Measurements from ENCODE around the gene SLC25A43.

The SLC25A43 gene

GRCh38 chrX:119501511-119502148 is 102.5 kb downstream of the SLC25A43 start:
- no peak for DNase-seq

DNA sequence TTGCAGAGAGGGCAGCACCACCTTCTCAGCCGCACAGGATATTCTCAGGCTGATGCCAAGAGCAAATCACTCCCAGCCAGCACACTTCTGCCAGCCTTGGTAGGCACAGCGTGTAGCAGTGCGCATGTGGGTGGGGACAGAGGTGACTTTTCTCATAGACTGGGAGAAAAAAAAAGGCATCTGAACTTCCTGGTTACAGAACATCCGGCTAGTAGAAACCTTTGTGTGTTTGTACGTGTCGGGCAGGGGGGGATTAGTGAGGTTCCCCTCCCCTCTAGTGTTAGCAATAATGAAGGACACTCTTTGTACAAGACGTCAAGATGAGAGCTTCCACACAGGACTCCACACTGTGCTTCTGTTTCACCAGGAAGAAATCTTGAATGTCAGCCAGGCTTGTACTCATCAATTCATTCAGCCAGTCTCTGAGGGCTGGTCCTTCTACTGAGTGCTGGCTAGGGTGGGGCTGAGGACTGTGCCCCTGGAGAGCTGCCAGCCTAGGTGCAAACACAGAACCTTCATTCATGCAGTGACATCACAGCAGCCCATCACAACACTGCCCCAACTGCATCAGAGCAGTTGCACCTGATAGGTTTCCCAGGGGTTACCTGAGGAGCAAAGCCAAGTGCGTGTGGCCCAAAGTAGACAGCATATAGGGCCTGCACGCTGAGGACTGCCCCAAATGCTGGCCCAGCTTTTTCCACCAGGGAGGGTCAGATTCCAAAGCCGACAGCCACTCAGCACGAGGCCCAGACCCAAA is 103.8 kb downstream of the SLC25A43 start:
- DNase-seq: peak; percentile 11

DNA sequence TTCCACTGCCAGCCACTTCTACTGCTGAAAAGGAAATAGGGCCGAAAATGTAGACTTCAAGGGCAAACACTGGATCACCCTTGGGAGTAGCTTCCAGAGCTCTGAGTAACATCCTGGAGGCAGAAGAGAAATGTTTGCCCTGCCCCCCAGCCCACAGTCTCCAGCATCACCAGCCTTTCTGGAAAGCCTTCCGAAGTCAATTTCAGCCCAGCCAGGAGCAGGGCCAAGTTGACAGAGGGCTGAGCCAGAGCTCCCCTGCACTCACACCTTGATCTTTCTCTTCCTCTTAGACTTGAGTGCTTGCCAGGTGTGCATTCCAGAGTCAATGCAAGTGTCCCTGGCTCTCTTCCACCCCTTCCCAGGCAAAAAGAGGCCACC is 104.3 kb downstream of the SLC25A43 start:
- DNase-seq: no peak
